ENCODE measurements around the gene CWH43. TPM values are rescaled to one million over a fixed set of nuclear protein-coding genes. Genes with fewer than 3 reads are reported as not detected.

Gene CWH43
- total and polyA plus RNA-seq, 2 donors (not counting 3 experiments of a cell fraction or from before 2014, with no cell fraction given) = not detected

DNA sequence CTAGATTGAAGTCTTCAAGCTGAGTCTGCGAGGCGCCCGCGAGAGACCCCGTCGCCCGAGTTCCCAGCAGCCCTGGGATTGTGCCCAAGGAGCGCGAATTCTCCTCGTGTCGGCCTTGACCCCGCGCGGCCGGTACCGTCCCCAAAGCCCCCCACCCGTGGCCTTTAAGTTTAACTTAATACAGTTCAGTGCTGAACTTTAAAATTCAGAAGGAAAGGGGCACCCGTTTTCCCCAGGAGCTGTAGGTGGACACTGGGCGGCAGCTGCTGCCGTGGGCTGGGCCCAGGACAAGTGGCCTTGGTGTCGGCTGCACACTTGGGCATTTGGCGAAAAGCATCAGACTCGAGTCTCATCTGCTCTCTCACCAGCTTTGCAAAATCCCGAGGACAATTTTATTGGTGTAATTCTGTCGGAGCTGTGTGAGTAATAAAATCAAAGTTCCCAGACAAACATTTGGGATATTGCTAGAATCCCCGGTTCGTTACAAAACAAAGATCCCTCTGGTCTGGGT is 634 bp downstream of the CWH43 start:
- intact Hi-C loops (cut with micrococcal nuclease) = no loop called here
- H3K27ac ChIP-seq (ENCODE audit: insufficient read depth, low read depth, low read length) = no peak overlapping the region
- TF ChIP-seq FOS (IDR thresholded peaks at IDR 0.05; ENCODE audit: borderline replicate concordance, insufficient read depth, low read length) (no peak), POLR2AphosphoS5 (IDR thresholded peaks at IDR 0.05; ENCODE audit: insufficient read depth, low read depth, low read length) (no peak), CTCF (IDR thresholded peaks at IDR 0.05; ENCODE audit: extremely low read depth in 1 of 2, insufficient read depth in 1 of 2, low read depth in 1 of 2, low read length in 2 of 2) (no peak), MAX (IDR thresholded peaks at IDR 0.05; ENCODE audit: insufficient read depth, insufficient read length) (no peak), EZH2 (IDR thresholded peaks at IDR 0.05; ENCODE audit: borderline replicate concordance, low read depth, low read length, severe bottlenecking) (no peak), POLR2A (IDR thresholded peaks at IDR 0.05; ENCODE audit: low read depth, low read length) (no peak), MYC (IDR thresholded peaks at IDR 0.05; ENCODE audit: low read depth, low read length) (no peak)
- H3K4me3 ChIP-seq (replicated peaks in 1 of 3; ENCODE audit: insufficient read depth in 1 of 3, low read depth in 1 of 3, low read length in 3 of 3) = no peak overlapping the region
- dilution Hi-C loops (cut with MboI; ENCODE audit: extremely low pct_ligation_motif_present, low sequenced_read_pairs) = no loop called here
- FAIRE-seq (no peak), DNase-seq (ENCODE audit: low read depth, low spot score) (no peak)
- H3K4me1 ChIP-seq (ENCODE audit: control insufficient read depth, extremely low read depth, insufficient read depth, low read length) = no peaks in the 10 kb centered on the region
- no peak overlapping the region for H2AFZ ChIP-seq (ENCODE audit: low read depth, low read length)
- ChIA-PET CTCF (no interaction called here), POLR2A (no interaction called here)
- no peaks in the 10 kb centered on the region for H3K36me3 ChIP-seq (ENCODE audit: control insufficient read depth in 2 of 2, extremely low read depth in 1 of 2, insufficient read depth in 2 of 2, low read length in 2 of 2)
- H3K9me3 ChIP-seq (replicated peaks; ENCODE audit: control insufficient read depth, insufficient read depth, low read length) = no peaks in the 10 kb centered on the region
- H3K27me3 ChIP-seq (ENCODE audit: control insufficient read depth in 2 of 2, insufficient read depth in 2 of 2, low read length in 2 of 2) = peaks cover 27 to 39% of the 10 kb centered on the region in 2 experiments
- no TSS peak for BruUV-seq (replicated peaks)
- H3K79me2 ChIP-seq (ENCODE audit: control insufficient read depth, insufficient read depth, low read length) = no peaks in the 10 kb centered on the region
- no peaks in the 10 kb centered on the region for H4K20me1 ChIP-seq (replicated peaks; ENCODE audit: control insufficient read depth, extremely low read depth, insufficient read depth, low read length)
- H3K9me1 ChIP-seq (replicated peaks; ENCODE audit: control insufficient read depth, extremely low read depth, insufficient read depth, low read length) = no peaks in the 10 kb centered on the region
- H3K9ac ChIP-seq (replicated peaks; ENCODE audit: extremely low read depth, insufficient read depth, low read length) = no peak overlapping the region
- no peak overlapping the region for H3K4me2 ChIP-seq (ENCODE audit: insufficient read depth, low read length)
